ENCODE results near the gene CRYBG1. TPM values are rescaled to one million over a fixed set of nuclear protein-coding genes. Genes with fewer than 3 reads are reported as not detected.

The CRYBG1 gene
- total RNA-seq, 1 experiment from 2014 or later, result 10.7 TPM

GRCh38 chr6:106431405-106431804 lies 70.9 kb downstream of the CRYBG1 start:
- RAD21 ChIA-PET (ENCODE audit: low non-redundant PET in 1 of 2, low total read pairs in 2 of 2, uncharacterized antibody in 2 of 2, unreplicated experiment in 2 of 2), result no interaction called here
- Histone ChIP-seq H3K4me3 (replicated peaks in 1 of 2; ENCODE audit: low read depth in 1 of 2, low read length in 2 of 2) (no peak overlapping the region), H3K36me3 (ENCODE audit: control insufficient read depth in 1 of 2, insufficient read depth in 2 of 2, low read length in 2 of 2) (no peaks in the 10 kb centered on the region), H3K27ac (ENCODE audit: low read depth, low read length) (no peak overlapping the region), H4K20me1 (ENCODE audit: insufficient read depth) (no peaks in the 10 kb centered on the region), H2AFZ (ENCODE audit: low read depth, low read length, poor library complexity, severe bottlenecking) (no peak overlapping the region), H3K4me2 (ENCODE audit: low read length) (peak overlapping the region; percentile 4; the same call in 1 of the 2 replicates), H3K27me3 (ENCODE audit: insufficient read depth, low read length) (no peaks in the 10 kb centered on the region), H3K79me2 (ENCODE audit: insufficient read depth, low read length) (no peaks in the 10 kb centered on the region), H3K9me3 (ENCODE audit: control insufficient read depth in 1 of 2, insufficient read depth in 1 of 2, low read depth in 1 of 2, low read length in 2 of 2) (no peaks in the 10 kb centered on the region), H3K9me2 (ENCODE audit: insufficient read depth) (no peaks in the 10 kb centered on the region), H3K9ac (ENCODE audit: low read length) (no peak overlapping the region), H3K4me1 (ENCODE audit: control insufficient read depth in 1 of 2, insufficient read depth in 2 of 2, low read length in 2 of 2) (peaks cover 0 to 9% of the 10 kb centered on the region in 2 experiments; a peak in 1 of 4 replicates)
- no peak for TF ChIP-seq ZFX (IDR thresholded peaks at IDR 0.05)
- TF ChIP-seq RAD21 (IDR thresholded peaks at IDR 0.05; ENCODE audit: low read depth), result no peak
- no peak for TF ChIP-seq REST (IDR thresholded peaks at IDR 0.05; ENCODE audit: low read depth)
- no peak for TF ChIP-seq SP1 (IDR thresholded peaks at IDR 0.05; ENCODE audit: low read depth)
- TF ChIP-seq POLR2AphosphoS5 (IDR thresholded peaks at IDR 0.05; ENCODE audit: low read depth, low read length), result no peak
- TF ChIP-seq FOSL1 (IDR thresholded peaks at IDR 0.05; ENCODE audit: low read depth), result no peak
- TF ChIP-seq CBX3 (IDR thresholded peaks at IDR 0.05; ENCODE audit: low read depth), result no peak
- TF ChIP-seq ELF1 (IDR thresholded peaks at IDR 0.05; ENCODE audit: borderline replicate concordance, low read depth), result no peak
- TF ChIP-seq CTCF (IDR thresholded peaks at IDR 0.05 in 2 of 3, conservative IDR thresholded peaks at IDR 0.05 in 1 of 3; ENCODE audit: borderline replicate concordance in 1 of 3, insufficient read depth in 1 of 3, low read depth in 2 of 3, low read length in 2 of 3), result no peak
- no peak for TF ChIP-seq ZNF274 (IDR thresholded peaks at IDR 0.05; ENCODE audit: low read depth, low read length)
- no peak for TF ChIP-seq SRF (IDR thresholded peaks at IDR 0.05; ENCODE audit: low read depth)
- ATAC-seq, result no peak
- intact Hi-C loops (cut with micrococcal nuclease), result no loop called here
- no TSS peak for BruUV-seq (replicated peaks)
- DNase-seq (ENCODE audit: low read depth, low spot score), result no peak
- CTCF ChIA-PET, result no interaction called here
- POLR2A ChIA-PET, result no interaction called here

Measured in HCT116 (cell line).